GM19023 (cell line): ENCODE results near the gene C1orf21.
"Not testable (repeated sequence)": the region's sequence is repeated elsewhere in the genome, so short reads cannot be mapped to it uniquely, and the experiment has no call there.

Experiments used
- ATAC-seq: cut with Tn5 transposase; IDR thresholded peaks from one replicate; pipeline ENCODE4 v1.9.1; 2021; ENCODE audit warnings: mild to moderate bottlenecking, moderate library complexity; ENCODE audit not compliant: unreplicated experiment

Gene C1orf21

GRCh38 chr1:184593597-184593996 lies 206.8 kb downstream of the C1orf21 start:
- no peak for ATAC-seq

- ATAC-seq = no peak
These were observed 208.8 kb downstream of the C1orf21 start for GRCh38 chr1:184595596-184595995.

GRCh38 chr1:184596950-184597645 lies 210.3 kb downstream of the C1orf21 start:
- ATAC-seq = no peak

GRCh38 chr1:184597650-184598357 lies 211.0 kb downstream of the C1orf21 start:
- ATAC-seq = no peak

GRCh38 chr1:184598403-184599193 lies 211.8 kb downstream of the C1orf21 start:
- ATAC-seq = no peak

GRCh38 chr1:184604152-184604900 lies 217.5 kb downstream of the C1orf21 start:
- no peak for ATAC-seq

- no peak for ATAC-seq
These were observed 219.1 kb downstream of the C1orf21 start for GRCh38 chr1:184605941-184606340.

- ATAC-seq = no peak
These were observed 220.0 kb downstream of the C1orf21 start for GRCh38 chr1:184606786-184607185.

- ATAC-seq = no peak
These were observed 221.8 kb downstream of the C1orf21 start for GRCh38 chr1:184608581-184608980.

- ATAC-seq = no peak
These were observed 222.2 kb downstream of the C1orf21 start for GRCh38 chr1:184608990-184609389.

- no peak for ATAC-seq
These were observed 224.2 kb downstream of the C1orf21 start for GRCh38 chr1:184610876-184611595.

GRCh38 chr1:184612229-184612628 lies 225.4 kb downstream of the C1orf21 start:
- not testable (repeated sequence) for ATAC-seq

- no peak for ATAC-seq
These were observed 227.8 kb downstream of the C1orf21 start for GRCh38 chr1:184614667-184615066.

- no peak for ATAC-seq
These were observed 228.5 kb downstream of the C1orf21 start for GRCh38 chr1:184615301-184615700.

GRCh38 chr1:184616504-184616903 lies 229.7 kb downstream of the C1orf21 start:
- ATAC-seq = no peak

- ATAC-seq = no peak
These were observed 230.7 kb downstream of the C1orf21 start for GRCh38 chr1:184617433-184618029.

GRCh38 chr1:184618851-184619250 lies 232.0 kb downstream of the C1orf21 start:
- ATAC-seq = no peak

GRCh38 chr1:184620469-184620868 lies 233.6 kb downstream of the C1orf21 start:
- ATAC-seq = no peak

- ATAC-seq = no peak
These were observed 234.4 kb downstream of the C1orf21 start for GRCh38 chr1:184621260-184621659.
